ENCODE measurements around the gene EXOC6B.

EXOC6B gene

GRCh38 chr2:72211777-72212485, 613.9 kb downstream of the EXOC6B start:
- H3K36me3 Mint-ChIP-seq (ENCODE audit: low read depth) = no peaks in the 10 kb centered on the region
- H3K4me1 Mint-ChIP-seq (ENCODE audit: low read depth) = no peaks in the 10 kb centered on the region
- no peak overlapping the region for H3K4me3 Mint-ChIP-seq
- no peaks in the 10 kb centered on the region for H3K9me3 Mint-ChIP-seq
- H3K27ac Mint-ChIP-seq = no peak overlapping the region
- H3K27me3 Mint-ChIP-seq (ENCODE audit: low read depth) = no peaks in the 10 kb centered on the region

GRCh38 chr2:72211350-72211749, 614.5 kb downstream of the EXOC6B start:
- no peaks in the 10 kb centered on the region for H3K9me3 Mint-ChIP-seq
- H3K4me1 Mint-ChIP-seq (ENCODE audit: low read depth) = no peaks in the 10 kb centered on the region
- H3K27me3 Mint-ChIP-seq (ENCODE audit: low read depth) = no peaks in the 10 kb centered on the region
- no peaks in the 10 kb centered on the region for H3K36me3 Mint-ChIP-seq (ENCODE audit: low read depth)
- no peak overlapping the region for H3K27ac Mint-ChIP-seq
- H3K4me3 Mint-ChIP-seq = no peak overlapping the region

- H3K27ac Mint-ChIP-seq = no peak overlapping the region
- H3K27me3 Mint-ChIP-seq (ENCODE audit: low read depth) = no peaks in the 10 kb centered on the region
- no peaks in the 10 kb centered on the region for H3K4me1 Mint-ChIP-seq (ENCODE audit: low read depth)
- no peaks in the 10 kb centered on the region for H3K36me3 Mint-ChIP-seq (ENCODE audit: low read depth)
- no peak overlapping the region for H3K4me3 Mint-ChIP-seq
- H3K9me3 Mint-ChIP-seq = no peaks in the 10 kb centered on the region
Observed at GRCh38 chr2:72210470-72210869, 615.4 kb downstream of the EXOC6B start.

- no peaks in the 10 kb centered on the region for H3K9me3 Mint-ChIP-seq
- no peak overlapping the region for H3K4me3 Mint-ChIP-seq
- H3K36me3 Mint-ChIP-seq (ENCODE audit: low read depth) = no peaks in the 10 kb centered on the region
- no peaks in the 10 kb centered on the region for H3K27me3 Mint-ChIP-seq (ENCODE audit: low read depth)
- H3K4me1 Mint-ChIP-seq (ENCODE audit: low read depth) = no peaks in the 10 kb centered on the region
- H3K27ac Mint-ChIP-seq = no peak overlapping the region
Observed at GRCh38 chr2:72208225-72208624, 617.6 kb downstream of the EXOC6B start.

GRCh38 chr2:72207334-72207733, 618.5 kb downstream of the EXOC6B start:
- no peaks in the 10 kb centered on the region for H3K4me1 Mint-ChIP-seq (ENCODE audit: low read depth)

GRCh38 chr2:72205504-72205881, 620.3 kb downstream of the EXOC6B start:
- Mint-ChIP-seq H3K27me3 (ENCODE audit: low read depth) (no peaks in the 10 kb centered on the region), H3K27ac (no peak overlapping the region), H3K9me3 (no peaks in the 10 kb centered on the region), H3K4me1 (ENCODE audit: low read depth) (no peaks in the 10 kb centered on the region), H3K36me3 (ENCODE audit: low read depth) (no peaks in the 10 kb centered on the region), H3K4me3 (no peak overlapping the region)

More at GRCh38 chr2:72207334-72207733, 618.5 kb downstream of the EXOC6B start:
- no peaks in the 10 kb centered on the region for H3K27me3 Mint-ChIP-seq (ENCODE audit: low read depth)
- no peak overlapping the region for H3K27ac Mint-ChIP-seq
- no peak overlapping the region for H3K4me3 Mint-ChIP-seq
- H3K36me3 Mint-ChIP-seq (ENCODE audit: low read depth) = no peaks in the 10 kb centered on the region
- H3K9me3 Mint-ChIP-seq = no peaks in the 10 kb centered on the region

GRCh38 chr2:72204786-72205503, 620.9 kb downstream of the EXOC6B start:
- no peaks in the 10 kb centered on the region for H3K4me1 Mint-ChIP-seq (ENCODE audit: low read depth)
- H3K27ac Mint-ChIP-seq = no peak overlapping the region
- H3K4me3 Mint-ChIP-seq = no peak overlapping the region
- H3K36me3 Mint-ChIP-seq (ENCODE audit: low read depth) = no peaks in the 10 kb centered on the region
- H3K27me3 Mint-ChIP-seq (ENCODE audit: low read depth) = no peaks in the 10 kb centered on the region
- no peaks in the 10 kb centered on the region for H3K9me3 Mint-ChIP-seq

GRCh38 chr2:72204156-72204785, 621.6 kb downstream of the EXOC6B start:
- Mint-ChIP-seq H3K27ac (no peak overlapping the region), H3K9me3 (no peaks in the 10 kb centered on the region), H3K4me1 (ENCODE audit: low read depth) (no peaks in the 10 kb centered on the region)

GRCh38 chr2:72198532-72199241, 627.1 kb downstream of the EXOC6B start:
- H3K4me1 Mint-ChIP-seq (ENCODE audit: low read depth) = no peaks in the 10 kb centered on the region
- no peaks in the 10 kb centered on the region for H3K27me3 Mint-ChIP-seq (ENCODE audit: low read depth)
- H3K4me3 Mint-ChIP-seq = no peak overlapping the region
- H3K27ac Mint-ChIP-seq = no peak overlapping the region
- no peaks in the 10 kb centered on the region for H3K36me3 Mint-ChIP-seq (ENCODE audit: low read depth)
- no peaks in the 10 kb centered on the region for H3K9me3 Mint-ChIP-seq

More at GRCh38 chr2:72204156-72204785, 621.6 kb downstream of the EXOC6B start:
- Mint-ChIP-seq H3K4me3 (no peak overlapping the region), H3K36me3 (ENCODE audit: low read depth) (no peaks in the 10 kb centered on the region), H3K27me3 (ENCODE audit: low read depth) (no peaks in the 10 kb centered on the region)

- H3K27ac Mint-ChIP-seq = no peak overlapping the region
- no peaks in the 10 kb centered on the region for H3K36me3 Mint-ChIP-seq (ENCODE audit: low read depth)
- no peaks in the 10 kb centered on the region for H3K27me3 Mint-ChIP-seq (ENCODE audit: low read depth)
- H3K4me3 Mint-ChIP-seq = no peak overlapping the region
- H3K9me3 Mint-ChIP-seq = peaks cover 5% of the 10 kb centered on the region
- no peaks in the 10 kb centered on the region for H3K4me1 Mint-ChIP-seq (ENCODE audit: low read depth)
Observed at GRCh38 chr2:72193723-72194122, 632.1 kb downstream of the EXOC6B start.

- H3K9me3 Mint-ChIP-seq = peaks cover 10% of the 10 kb centered on the region
- no peaks in the 10 kb centered on the region for H3K4me1 Mint-ChIP-seq (ENCODE audit: low read depth)
- H3K27ac Mint-ChIP-seq = no peak overlapping the region
- H3K27me3 Mint-ChIP-seq (ENCODE audit: low read depth) = no peaks in the 10 kb centered on the region
- no peak overlapping the region for H3K4me3 Mint-ChIP-seq
- no peaks in the 10 kb centered on the region for H3K36me3 Mint-ChIP-seq (ENCODE audit: low read depth)
Observed at GRCh38 chr2:72191441-72191840, 634.4 kb downstream of the EXOC6B start.

GRCh38 chr2:72185206-72185605, 640.6 kb downstream of the EXOC6B start:
- Mint-ChIP-seq H3K4me1 (ENCODE audit: low read depth) (no peaks in the 10 kb centered on the region), H3K9me3 (peaks cover 9% of the 10 kb centered on the region), H3K27ac (no peak overlapping the region), H3K36me3 (ENCODE audit: low read depth) (no peaks in the 10 kb centered on the region), H3K27me3 (ENCODE audit: low read depth) (no peaks in the 10 kb centered on the region), H3K4me3 (no peak overlapping the region)

GRCh38 chr2:72183466-72183865, 642.4 kb downstream of the EXOC6B start:
- Mint-ChIP-seq H3K9me3 (peaks cover 8% of the 10 kb centered on the region), H3K4me1 (ENCODE audit: low read depth) (no peaks in the 10 kb centered on the region), H3K27me3 (ENCODE audit: low read depth) (no peaks in the 10 kb centered on the region), H3K27ac (no peak overlapping the region), H3K4me3 (no peak overlapping the region), H3K36me3 (ENCODE audit: low read depth) (no peaks in the 10 kb centered on the region)

- Mint-ChIP-seq H3K4me1 (ENCODE audit: low read depth) (no peaks in the 10 kb centered on the region), H3K4me3 (no peak overlapping the region), H3K27me3 (ENCODE audit: low read depth) (no peaks in the 10 kb centered on the region), H3K36me3 (ENCODE audit: low read depth) (no peaks in the 10 kb centered on the region), H3K9me3 (peaks cover 8% of the 10 kb centered on the region), H3K27ac (no peak overlapping the region)
Observed at GRCh38 chr2:72183016-72183415, 642.8 kb downstream of the EXOC6B start.
